HG03108 (cell line): ENCODE data around the gene WDHD1.
"Not testable (repeated sequence)": the region's sequence is repeated elsewhere in the genome, so short reads cannot be mapped to it uniquely, and the experiment has no call there.

Experiments
- ATAC-seq: cut with Tn5 transposase; IDR thresholded peaks from one replicate; pipeline ENCODE4 v1.9.1; 2021; ENCODE audit warnings: moderate library complexity; ENCODE audit not compliant: unreplicated experiment

WDHD1 gene

DNA sequence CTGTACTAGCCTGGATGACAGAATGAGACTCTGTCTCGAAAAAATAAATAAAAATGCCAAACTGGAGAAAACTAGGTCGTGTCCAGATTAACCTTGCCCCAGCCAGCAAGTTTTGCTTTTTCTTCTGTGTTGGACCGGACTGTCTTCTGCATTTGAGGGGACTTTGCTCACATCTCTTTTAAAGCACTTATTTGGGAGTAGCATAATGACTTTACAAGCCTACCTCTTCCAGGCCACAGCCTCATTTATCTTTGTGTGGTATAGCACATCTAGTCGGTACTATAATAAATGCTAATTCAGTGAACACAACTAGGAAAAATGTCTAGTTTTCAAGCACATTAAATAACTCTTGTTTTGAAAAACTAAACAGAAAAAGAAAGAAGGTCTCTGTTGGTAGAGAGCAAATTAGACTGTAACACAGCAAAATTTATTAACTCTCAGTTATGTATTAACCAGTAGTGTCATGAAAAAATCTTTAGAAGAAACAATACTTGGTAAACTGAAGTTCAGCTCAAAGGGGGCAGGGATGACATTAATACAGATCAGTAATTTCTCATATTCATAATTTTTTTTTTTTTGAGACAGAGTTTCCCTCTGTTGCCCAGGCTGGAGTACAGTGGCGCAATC lies 52.0 kb downstream of the WDHD1 start:
- ATAC-seq: no peak

DNA sequence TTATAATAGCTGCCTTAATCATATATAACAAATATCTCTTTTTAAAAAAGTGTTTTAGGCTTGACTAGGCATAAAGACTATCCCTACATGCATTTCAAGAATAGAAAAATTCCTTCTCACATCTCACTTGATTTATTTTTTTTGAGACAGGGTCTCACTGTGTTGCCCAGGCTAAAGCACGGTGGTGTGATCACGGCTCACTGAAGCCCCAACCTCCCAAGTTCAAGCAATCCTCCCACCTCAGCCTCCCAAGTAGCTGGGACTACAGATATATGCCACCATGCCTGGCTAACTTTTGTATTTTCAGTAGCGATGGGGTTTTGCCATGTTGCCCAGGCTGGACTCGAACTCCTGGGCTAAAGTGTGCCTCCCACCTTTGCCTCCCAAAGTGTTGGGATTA lies 59.4 kb downstream of the WDHD1 start:
- ATAC-seq: no peak

DNA sequence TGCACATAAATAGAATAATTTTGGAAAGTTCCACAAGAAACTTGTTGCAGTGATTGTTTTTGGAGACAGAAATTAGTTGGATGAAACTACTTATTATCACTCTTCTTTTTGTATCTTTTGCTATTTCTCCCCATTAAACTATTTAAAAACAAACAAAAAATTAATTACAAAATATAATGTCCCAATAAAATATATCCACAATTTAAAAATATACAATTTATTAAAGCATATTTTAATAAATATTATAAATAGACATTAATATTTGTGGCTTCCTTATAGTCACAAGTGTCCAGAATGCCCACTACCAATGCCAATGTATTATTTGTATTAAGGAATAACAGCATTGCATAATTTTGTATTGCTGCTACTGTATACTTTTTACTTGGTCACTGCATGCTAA lies 71.8 kb downstream of the WDHD1 start:
- ATAC-seq: no peak

DNA sequence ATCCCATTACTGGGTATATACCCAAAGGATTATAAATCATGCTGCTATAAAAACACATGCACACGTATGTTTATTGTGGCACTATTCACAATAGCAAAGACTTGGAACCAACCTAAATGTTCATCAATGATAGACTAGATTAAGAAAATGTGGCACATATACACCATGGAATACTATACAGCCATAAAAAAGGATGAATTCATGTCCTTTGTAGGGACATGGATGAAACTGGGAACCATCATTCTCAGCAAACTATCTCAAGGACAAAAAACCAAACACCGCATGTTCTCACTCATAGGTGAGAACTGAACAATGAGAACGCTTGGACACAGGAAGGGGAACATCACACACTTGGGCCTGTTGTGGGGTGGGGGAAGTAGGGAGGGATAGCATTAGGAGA lies 73.3 kb downstream of the WDHD1 start:
- ATAC-seq: not testable (repeated sequence)

DNA sequence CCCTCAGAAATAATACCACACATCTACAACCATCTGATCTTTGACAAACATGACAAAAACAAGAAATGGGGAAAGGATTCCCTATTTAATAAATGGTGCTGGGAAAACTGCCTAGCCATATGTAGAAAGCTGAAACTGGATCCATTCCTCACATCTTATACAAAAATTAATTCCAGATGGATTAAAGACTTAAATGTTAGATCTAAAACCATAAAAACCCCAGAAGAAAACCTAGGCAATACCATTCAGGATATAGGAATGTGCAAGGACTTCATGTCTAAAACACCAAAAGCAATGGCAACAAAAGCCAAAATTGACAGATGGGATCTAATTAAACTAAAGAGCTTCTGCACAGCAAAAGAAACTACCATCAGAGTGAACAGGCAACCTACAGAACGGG lies 74.1 kb downstream of the WDHD1 start:
- not testable (repeated sequence) for ATAC-seq

DNA sequence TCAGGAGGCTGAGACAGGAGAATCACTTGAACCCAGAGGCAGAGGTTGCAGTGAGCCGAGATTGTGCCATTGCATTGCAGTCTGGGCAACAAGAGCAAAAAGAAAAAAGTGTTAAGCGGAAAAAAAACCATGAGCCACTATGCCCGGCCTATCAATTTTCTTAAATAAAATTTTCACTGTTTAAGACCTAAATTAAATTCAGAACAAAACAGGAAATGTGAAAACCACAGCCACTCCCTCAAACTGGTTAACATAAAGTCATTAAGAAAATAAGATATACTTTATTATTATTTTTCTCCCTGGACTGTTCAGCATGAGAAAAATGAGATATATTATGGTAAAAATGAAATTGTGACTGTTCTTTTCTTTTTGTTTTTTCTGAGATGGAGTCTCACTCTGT lies 79.7 kb downstream of the WDHD1 start:
- ATAC-seq: no peak

DNA sequence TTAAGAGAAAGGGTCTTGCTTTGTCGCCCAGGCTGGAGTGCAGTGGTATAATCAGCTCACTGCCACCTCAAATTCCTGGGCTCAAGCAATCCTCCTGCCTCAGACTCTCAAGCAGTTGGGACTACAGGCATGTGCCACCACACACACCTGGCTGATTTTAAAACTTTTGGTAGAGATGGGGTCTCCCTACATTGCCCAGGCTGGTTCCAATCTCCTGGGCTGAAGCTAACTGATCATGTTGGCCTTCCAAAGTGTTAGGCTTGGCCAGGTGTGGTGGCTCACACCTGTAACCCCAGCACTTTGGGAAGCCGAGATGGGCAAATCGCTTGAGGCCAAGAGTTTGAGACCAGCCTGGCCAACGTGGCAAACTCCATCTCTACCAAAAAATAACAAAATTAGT lies 80.4 kb downstream of the WDHD1 start:
- no peak for ATAC-seq

DNA sequence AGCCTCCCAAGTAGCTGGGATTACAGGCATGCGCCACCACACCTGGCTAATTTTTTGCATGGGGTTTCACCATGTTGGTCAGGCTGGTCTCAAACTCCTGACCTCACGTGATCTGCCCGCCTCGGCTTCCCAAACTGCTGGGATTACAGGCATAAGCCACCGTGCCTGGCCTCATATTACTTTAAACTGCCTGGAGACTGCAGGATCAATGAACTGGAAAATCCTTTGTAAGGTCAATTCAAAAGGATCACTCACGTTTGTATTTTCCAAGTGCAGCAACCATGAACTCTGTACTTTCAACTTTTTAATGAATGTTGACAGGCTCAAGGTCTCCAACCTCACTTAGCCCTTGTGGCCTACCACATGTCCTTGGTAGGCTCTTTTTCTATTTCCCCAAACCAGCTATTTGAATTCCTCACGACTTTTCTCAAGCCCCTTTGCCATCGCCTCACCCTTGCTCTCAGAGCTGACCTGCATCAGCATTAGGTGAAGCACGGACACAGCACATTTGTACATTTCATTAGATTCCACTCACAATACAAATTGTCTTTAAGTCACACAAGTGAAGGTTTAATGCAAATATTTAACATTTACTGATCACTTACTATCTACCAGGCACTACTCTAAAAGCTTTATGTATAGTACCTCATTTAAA lies 82.0 kb downstream of the WDHD1 start:
- ATAC-seq: no peak

DNA sequence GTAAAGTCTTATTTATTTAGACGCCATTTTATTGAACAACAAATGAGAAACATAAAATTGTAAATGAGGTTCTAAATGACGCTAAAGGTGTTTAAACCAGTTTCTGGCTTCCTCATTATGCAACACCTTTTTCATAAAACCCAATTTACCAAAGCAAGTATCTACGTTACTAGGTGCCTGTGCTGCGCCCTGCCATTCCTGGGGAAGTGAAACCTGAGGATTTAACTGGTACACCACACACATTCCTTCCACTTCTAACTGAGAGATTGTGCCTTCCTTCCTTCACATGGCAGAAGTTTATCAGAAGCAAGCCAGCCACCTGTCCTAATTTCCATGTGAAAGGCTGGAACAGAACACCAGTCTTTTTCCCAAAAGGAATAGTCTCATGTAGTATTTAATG lies 84.0 kb downstream of the WDHD1 start:
- no peak for ATAC-seq

DNA sequence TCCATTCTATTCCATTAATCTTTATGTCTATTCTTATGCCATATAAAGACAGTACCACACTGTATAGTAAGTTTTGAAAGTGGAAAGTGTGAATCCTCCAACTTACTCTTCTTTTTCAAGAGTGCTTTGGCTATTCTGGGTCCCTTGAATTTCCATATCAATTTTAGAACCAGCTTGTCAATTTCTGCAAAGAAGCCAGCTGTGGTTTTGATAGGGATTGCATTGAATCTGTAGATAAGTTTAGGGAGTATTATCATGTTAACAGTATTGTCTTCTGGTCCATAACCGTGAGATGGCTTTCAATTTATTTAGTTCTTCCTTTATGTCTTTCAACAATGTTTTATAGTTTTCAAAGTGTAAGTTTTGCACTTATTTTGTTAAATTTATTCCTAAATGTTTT lies 90.1 kb downstream of the WDHD1 start:
- no peak for ATAC-seq

DNA sequence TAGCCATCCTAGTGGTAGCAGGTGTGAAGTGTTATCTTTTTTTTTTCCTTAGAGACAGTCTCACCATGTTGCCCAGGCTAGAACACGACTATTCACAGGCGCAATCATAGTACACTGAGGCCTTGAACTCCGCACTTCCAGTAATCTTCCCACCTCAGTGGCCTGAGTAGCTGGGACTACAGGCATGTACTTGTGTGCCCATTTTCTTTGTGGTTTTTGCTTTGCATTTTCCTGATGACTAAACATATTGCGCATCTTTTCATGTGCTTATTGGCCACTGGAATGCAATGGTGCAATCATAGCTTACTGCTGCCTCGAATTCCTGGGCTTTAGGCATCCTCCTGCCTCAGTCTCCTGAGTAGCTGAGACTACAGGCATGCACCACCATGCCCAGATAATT lies 90.9 kb downstream of the WDHD1 start:
- ATAC-seq: no peak

DNA sequence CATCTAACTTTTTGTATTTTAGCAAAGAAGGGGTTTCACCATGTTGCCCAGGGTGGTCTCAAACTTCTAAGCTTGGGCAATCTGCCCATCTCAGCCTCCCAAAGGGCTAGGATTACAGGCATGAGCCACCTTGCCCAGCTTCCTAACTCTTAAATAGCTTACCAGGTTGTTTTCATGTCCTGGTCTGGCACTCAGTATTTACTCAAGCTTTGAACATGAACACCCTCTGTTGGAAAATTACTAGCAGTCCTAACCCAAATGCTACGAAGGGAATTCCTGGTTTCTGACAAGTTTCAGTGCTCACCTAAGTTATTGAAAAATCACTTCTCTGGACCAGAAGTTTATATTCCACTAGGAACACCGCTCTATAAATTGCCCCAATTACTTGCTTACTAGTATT lies 91.8 kb downstream of the WDHD1 start:
- ATAC-seq: no peak

DNA sequence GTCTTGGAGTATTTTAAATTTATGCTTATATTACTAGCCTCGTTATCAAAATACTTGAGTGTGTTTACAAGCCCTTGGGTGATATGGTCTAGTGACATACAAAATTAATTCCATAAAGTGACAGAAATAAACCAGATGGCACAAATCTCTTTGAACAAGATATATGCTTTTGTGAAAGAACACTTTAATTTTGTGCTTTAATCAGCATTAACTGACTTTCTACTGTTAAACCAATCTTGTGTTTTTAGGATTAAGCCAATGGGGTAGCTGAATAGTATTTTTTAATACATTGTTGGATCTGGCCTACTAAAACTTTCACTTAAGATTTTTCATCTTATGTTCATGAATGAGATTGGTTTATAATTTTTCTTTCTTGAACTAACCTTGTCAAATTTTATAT lies 93.9 kb downstream of the WDHD1 start:
- no peak for ATAC-seq

DNA sequence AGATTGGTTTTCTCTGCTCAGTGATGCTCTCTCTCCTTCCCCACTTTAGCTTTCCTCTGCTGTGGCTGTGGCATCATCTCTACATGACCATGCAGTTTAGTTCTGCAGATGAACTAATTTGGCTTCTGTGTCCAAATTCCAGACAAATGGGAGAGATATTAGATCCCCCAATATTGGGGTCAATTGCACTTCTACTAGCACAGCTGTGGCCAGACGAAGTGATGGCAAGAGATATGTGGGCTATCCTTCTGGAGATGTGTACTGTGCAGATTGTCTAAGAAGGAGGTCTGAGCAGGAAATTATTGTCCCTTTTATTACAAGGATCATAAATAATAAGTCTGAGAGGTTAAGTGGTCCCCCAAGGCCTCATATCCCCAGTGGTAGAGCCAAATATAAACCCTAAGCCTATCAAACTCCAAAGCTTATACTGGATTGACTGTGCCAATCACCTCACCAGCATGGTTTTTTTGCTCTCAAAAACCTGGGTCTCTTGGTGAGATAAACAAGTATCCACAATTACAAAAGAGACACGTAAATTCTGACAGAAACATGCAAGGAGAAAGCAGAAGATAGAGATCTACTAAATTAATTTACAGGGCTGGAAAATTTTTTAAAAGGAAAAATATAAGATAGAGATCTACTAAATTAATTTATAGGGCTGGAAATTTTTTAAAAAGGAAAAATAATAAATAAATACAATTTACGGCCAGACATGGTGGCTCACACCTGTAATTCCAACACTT lies 95.1 kb downstream of the WDHD1 start:
- ATAC-seq: no peak

DNA sequence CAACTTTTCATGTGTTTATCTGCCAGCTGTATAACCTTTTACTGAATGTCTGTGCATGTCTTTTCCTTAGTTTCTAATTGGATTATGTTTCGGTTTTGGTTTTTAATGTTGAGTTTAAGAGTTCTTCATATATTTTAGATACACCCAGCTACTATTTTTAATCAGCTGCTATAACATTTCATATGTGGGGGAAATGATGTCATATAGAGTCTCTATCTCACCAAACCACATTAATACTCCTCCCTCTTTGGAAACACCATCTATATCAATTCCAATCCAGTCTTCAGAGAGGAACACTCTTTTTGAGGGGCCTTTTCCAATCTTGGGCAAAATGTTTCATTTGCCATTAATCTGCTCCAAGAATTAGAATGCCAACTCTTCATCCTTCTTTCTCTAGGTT lies 95.8 kb downstream of the WDHD1 start:
- no peak for ATAC-seq

DNA sequence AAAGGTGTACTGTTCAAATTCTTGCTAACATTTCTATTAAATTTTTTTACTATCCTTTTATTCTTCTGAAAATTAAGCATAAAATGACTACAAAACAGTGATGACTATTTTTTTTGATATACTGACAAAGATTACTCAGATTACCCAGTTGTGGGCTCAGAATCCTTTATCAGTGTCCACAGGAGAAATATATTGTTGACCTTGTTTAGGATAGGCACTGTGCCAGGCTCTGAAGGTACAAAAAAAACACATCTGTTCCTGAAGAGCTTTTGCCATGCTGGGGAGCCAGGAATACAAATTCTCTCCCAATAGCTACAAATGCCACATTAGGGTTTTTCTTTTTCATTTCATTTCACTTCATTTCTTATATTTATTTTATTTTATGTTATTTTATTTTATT lies 97.3 kb downstream of the WDHD1 start:
- no peak for ATAC-seq

DNA sequence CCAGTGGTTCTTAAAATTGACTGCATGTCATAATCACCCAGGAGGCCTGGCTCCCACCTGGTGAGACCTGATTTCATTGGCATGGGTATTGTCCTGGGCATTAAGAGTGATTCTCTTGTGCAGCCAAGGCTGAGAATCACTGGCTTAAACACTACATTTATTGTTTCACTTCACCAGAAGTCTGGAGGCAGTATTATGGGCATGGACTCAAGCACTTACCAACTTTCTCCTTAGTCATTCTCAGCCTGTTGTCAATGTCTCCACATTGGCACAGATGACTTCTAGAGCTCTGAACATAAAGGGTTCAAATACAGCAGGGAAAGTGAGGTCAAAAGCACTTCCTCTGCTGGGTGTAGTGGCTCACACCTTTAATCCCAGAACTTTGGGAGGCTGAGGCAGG lies 98.7 kb downstream of the WDHD1 start:
- no peak for ATAC-seq

DNA sequence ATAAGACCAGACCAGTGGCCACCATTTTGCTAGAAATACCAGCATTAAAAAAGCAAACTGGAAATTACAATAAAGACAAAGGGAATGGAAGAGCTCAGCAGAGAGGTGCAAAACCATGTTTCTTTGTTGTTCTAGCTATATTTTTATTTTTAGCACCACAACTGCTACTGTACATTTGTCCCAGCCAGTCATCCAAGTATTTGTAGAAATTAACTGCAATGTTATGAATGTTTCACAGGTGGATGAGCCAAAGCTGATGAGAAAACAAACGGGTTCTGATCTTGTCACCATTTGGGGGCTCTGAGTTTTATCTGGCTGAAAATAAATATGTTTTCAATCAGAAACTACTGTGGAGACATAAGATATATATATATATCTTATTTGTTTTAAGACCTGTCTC lies 99.3 kb downstream of the WDHD1 start:
- no peak for ATAC-seq

DNA sequence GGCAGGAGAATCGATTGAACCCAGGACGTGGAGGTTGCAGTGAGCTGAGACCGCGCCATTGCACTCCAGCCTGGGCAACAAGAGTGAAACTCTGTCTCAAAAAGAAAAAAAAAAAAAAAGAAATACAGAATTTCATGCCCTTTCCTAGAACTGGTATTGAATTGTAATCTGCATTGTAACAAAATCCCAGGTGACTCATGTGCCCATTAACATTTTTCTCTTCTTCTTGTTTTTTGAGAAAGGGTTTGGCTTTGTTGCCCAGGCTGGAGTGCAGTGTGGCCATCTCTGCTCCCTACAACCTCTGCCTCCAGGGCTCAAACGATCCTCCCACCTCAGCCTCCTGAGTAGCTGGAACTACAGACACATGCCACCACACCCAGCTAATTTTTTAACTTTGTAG lies 100.3 kb downstream of the WDHD1 start:
- ATAC-seq: not testable (repeated sequence)

DNA sequence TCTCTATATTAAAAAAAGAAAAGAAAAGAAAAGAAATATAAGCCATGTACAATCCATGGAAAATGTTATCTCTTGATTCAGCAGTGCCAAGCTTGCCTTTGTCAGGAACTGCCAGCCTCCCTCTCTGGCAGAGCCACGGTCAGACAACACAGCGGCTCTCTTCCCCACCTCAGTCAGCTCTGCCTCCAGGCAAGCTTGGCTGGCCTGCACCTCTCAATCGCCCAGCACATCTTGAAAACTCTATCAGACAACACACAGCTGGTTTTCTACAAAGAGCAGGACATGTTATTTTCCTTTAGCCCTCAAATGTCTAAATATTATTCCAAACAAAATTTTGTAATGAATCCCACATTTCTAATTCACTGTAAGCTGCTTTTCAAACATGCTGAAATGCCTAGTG lies 104.3 kb downstream of the WDHD1 start:
- ATAC-seq: no peak

DNA sequence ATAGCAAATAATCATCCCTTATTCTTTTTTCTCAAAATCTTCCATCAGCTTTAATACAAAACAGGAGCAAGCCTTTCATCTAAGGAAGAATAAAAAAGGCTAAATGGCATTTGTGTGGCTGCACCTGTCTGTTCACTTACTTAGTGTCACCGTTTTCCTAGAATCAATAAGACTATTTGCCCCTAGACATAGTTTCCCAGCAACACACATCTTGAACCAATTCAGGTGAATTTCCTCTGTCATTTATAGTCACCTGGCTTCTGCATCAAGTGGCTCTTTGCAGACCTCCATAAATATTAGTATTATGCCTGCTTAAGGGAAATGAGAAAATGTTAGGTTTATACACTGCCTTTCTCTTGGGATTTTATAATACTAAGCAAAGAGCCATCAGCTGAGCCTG lies 106.8 kb downstream of the WDHD1 start:
- no peak for ATAC-seq

DNA sequence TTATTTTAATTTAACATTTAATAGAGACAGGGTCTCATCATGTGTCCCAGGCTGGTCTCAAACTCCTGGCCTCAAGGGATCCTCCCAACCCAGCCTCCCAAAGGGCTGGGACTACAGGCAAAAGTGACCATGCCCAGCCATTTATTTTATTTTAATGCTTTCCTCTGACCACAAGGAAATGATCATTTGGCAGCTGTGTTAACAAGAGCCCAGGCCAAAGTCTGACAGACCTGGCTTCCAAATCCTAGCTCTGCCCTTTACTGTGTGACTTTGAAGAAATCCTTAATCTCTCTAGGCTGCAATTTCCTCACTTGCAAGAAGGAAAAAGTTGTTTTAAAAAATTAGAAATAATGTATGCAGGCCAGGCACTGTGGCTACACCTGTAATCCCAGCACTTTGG lies 107.6 kb downstream of the WDHD1 start:
- no peak for ATAC-seq
